Measurements from ENCODE around the gene BSCL2. TPM values are rescaled to one million over a fixed set of nuclear protein-coding genes. Genes with fewer than 3 reads are reported as not detected.
"Not testable (repeated sequence)": the region's sequence is repeated elsewhere in the genome, so short reads cannot be mapped to it uniquely, and the experiment has no call there.

The BSCL2 gene
- 10 to 100 TPM; 33.9 to 58.9 TPM for polyA plus RNA-seq

DNA sequence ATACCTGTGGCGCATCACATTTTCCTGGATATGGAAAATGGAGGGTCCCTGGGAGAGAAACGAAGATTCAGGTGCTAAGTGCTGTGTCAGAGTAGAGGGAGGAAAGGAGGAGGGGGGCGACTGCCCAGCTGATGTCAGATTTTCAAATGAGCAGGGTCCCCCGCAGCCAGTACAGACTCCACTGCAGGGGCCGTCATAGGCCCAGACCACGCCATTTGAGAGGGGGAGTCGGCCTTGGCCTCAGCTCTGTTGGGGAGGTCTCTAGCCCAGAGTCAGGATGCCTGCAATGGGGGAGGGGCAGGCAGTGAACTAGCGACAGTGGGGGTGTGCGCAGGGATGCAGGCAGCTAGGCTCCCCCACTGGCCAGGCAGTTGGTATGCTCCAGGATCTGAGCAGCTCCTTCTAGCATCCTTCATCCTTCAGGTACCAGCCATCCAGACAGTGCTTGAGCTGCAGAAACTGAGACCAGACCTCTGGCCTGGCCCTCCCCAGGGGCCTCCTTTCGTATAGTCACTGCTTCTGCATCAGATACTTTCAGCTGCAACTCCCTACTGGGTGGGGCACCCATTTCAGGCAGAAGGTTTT is at the start of gene BSCL2, which contains the start of gene GNG3:
TSS of gene BSCL2 (minus strand) at position 148 of the 585 bp plus-strand sequence. CDS start 229 bp downstream, outside the sequence.
TSS of gene GNG3 (plus strand) at position 400 of the 585 bp plus-strand sequence. CDS start 620 bp downstream, outside the sequence.
- H3K4me1 ChIP-seq (ENCODE audit: control insufficient read depth in 2 of 2, insufficient read depth in 2 of 2, low read length in 1 of 2): peaks cover 3 to 14% of the 10 kb centered on the region in 2 donors
- no peaks in the 10 kb centered on the region for H3K9me3 ChIP-seq (ENCODE audit: control insufficient read depth in 2 of 2, insufficient read depth in 1 of 2, low read depth in 1 of 2, low read length in 1 of 2)
- peak within 1 kb of the TSS; percentile 27 to 93 for H3K4me3 ChIP-seq (ENCODE audit: low read depth in 1 of 2, low read length in 2 of 2)
- H3K36me3 ChIP-seq (ENCODE audit: control insufficient read depth in 2 of 2, insufficient read depth in 2 of 2, low read length in 1 of 2): peaks cover 0 to 4% of the 10 kb centered on the region in 2 donors
- WGBS, 2 donors: 83% methylated on average over 10 of the region's 10 CpGs
- H3K27me3 ChIP-seq (ENCODE audit: control insufficient read depth in 1 of 2, insufficient read depth in 2 of 2, low read length in 2 of 2): no peaks in the 10 kb centered on the region
- peak within 1 kb of the TSS; percentile 97 to 98 for H3K27ac ChIP-seq (ENCODE audit: low read depth in 2 of 2, low read length in 1 of 2)

DNA sequence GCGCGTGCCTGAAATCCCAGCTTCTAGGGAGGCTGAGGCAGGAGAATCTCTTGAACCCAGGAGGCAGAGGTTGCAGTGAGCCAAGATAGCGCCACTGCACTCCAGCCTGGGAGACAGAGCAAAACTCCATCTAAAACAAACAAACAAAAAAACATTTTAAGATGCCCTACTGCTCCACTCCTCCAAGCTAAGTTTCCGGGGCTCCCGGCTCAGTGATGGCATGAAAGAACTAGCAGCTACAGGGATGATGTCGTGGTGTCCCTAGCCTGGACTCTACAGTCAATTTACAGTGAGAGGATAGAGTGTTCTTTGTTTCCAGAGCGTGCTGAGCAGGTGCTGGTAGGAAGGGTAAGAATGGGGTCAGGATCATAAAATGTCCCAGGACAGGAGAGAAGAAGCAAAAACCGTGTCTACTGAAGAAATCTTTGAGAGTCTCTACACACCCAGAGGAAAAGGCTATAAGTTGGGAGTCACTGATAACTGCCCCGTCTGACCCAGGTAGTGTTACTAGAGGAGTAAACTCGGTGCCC is 47.9 kb upstream of the BSCL2 start:
- Histone ChIP-seq H3K36me3 (ENCODE audit: control insufficient read depth in 2 of 2, insufficient read depth in 2 of 2, low read length in 1 of 2) (peaks cover 0 to 6% of the 10 kb centered on the region in 2 donors), H3K27ac (ENCODE audit: low read depth in 2 of 2, low read length in 1 of 2) (no peak overlapping the region), H3K4me1 (ENCODE audit: control insufficient read depth in 2 of 2, insufficient read depth in 2 of 2, low read length in 1 of 2) (peaks cover 7 to 10% of the 10 kb centered on the region in 2 donors), H3K4me3 (ENCODE audit: low read depth in 1 of 2, low read length in 2 of 2) (no peak overlapping the region), H3K27me3 (ENCODE audit: control insufficient read depth in 1 of 2, insufficient read depth in 2 of 2, low read length in 2 of 2) (no peaks in the 10 kb centered on the region), H3K9me3 (ENCODE audit: control insufficient read depth in 2 of 2, insufficient read depth in 1 of 2, low read depth in 1 of 2, low read length in 1 of 2) (no peaks in the 10 kb centered on the region)
- WGBS, 2 donors: 75 to 84% methylated on average over 10 of the region's 10 CpGs

DNA sequence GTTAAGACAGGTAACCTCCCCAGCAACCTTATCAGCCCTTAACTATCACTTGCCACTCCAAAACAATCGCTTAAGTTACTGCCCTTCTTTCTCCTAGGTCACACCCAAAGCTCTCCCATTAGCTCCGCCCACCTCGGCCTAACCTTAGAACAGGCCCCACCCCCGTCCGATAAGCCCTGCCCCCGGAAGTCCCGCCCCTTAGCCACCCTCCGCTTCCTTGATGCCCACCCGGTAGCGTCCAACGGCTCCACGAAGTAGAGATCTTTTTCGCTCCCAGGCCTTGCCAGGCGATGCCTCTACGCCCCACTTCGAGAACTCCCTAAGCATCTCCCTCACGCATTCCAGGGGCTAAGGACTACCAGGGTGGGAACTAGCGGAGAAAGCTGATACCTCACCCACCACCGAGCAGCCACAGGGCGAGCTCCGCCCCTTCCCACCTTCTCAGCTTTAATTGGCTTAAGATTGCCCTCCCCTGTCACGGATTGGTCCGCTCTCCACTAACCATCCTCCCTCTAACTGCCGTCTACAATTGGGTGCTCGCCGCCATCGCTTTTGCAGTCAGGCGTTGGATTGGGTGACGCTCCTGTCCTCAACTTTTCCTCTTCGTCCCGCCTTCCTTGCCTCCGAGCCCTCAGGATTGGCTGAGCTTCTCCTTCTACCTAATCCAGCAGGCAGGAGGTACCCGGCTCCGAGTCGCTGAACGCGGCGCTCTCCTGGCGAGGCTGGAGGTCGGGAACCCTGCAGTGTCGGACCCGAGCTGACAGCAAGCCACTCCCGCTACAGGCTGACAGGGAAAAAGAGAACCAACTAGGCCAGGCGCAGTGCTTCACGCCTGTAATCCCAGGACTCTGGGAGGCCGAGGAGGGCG is 46.7 kb upstream of the BSCL2 start, which contains the start of gene ZBTB3:
TSS of gene ZBTB3 (minus strand) at position 425 of the 868 bp plus-strand sequence. CDS start 496 bp downstream, outside the sequence.
- Histone ChIP-seq H3K4me1 (ENCODE audit: control insufficient read depth in 2 of 2, insufficient read depth in 2 of 2, low read length in 1 of 2) (peaks cover 7 to 10% of the 10 kb centered on the region in 2 donors), H3K9me3 (ENCODE audit: control insufficient read depth in 2 of 2, insufficient read depth in 1 of 2, low read depth in 1 of 2, low read length in 1 of 2) (no peaks in the 10 kb centered on the region), H3K36me3 (ENCODE audit: control insufficient read depth in 2 of 2, insufficient read depth in 2 of 2, low read length in 1 of 2) (peaks cover 0 to 6% of the 10 kb centered on the region in 2 donors), H3K4me3 (ENCODE audit: low read depth in 1 of 2, low read length in 2 of 2) (peak within 1 kb of the TSS; percentile 71 to 84), H3K27me3 (ENCODE audit: control insufficient read depth in 1 of 2, insufficient read depth in 2 of 2, low read length in 2 of 2) (no peaks in the 10 kb centered on the region), H3K27ac (ENCODE audit: low read depth in 2 of 2, low read length in 1 of 2) (peak within 1 kb of the TSS; percentile 88 to 100)
- WGBS, 2 donors: 0 to 1% methylated on average over 47 of the region's 47 CpGs

DNA sequence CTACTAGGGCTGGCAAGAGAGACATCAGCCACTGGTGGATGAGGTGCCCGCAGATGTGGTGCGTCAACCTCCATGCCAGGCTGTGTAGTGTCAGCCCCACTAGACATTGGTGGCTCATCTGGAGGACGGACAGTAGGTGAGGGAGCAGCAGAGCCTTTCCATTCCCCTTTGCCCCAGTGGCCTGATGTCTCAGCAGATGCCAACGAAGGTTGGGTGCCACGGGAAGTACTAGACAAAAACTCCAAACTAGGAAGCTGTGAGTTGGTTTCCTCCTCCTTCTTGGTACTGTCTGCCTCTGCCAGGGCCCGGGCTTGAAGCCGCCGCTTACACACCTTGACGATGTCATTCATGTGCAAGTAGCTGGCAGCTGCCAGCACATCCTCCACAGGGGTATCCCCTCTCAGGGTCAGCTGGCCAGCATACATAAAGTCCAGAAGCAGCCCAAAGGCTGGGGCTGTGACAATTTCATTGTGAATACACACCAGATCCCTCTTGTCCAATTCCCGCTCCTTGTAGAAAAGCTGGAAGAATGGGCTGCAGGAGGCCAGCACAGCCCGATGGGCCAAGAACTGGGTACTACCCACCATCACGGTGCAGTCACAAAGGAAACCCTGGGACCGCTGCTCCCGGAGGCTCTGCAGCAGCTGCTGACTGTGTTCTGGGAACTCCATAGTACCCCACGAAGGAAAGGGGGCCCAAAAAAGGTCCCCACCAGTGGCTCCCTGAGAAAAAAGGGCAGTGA is 45.9 kb upstream of the BSCL2 start:
- Histone ChIP-seq H3K9me3 (ENCODE audit: control insufficient read depth in 2 of 2, insufficient read depth in 1 of 2, low read depth in 1 of 2, low read length in 1 of 2) (no peaks in the 10 kb centered on the region), H3K27me3 (ENCODE audit: control insufficient read depth in 1 of 2, insufficient read depth in 2 of 2, low read length in 2 of 2) (no peaks in the 10 kb centered on the region), H3K36me3 (ENCODE audit: control insufficient read depth in 2 of 2, insufficient read depth in 2 of 2, low read length in 1 of 2) (peaks cover 0 to 6% of the 10 kb centered on the region in 2 donors), H3K27ac (ENCODE audit: low read depth in 2 of 2, low read length in 1 of 2) (peak overlapping the region; percentile 88 to 100), H3K4me1 (ENCODE audit: control insufficient read depth in 2 of 2, insufficient read depth in 2 of 2, low read length in 1 of 2) (peaks cover 7 to 10% of the 10 kb centered on the region in 2 donors), H3K4me3 (ENCODE audit: low read depth in 1 of 2, low read length in 2 of 2) (peak overlapping the region; percentile 41 to 84)
- WGBS, 2 donors: 74 to 80% methylated on average over 15 of the region's 15 CpGs

DNA sequence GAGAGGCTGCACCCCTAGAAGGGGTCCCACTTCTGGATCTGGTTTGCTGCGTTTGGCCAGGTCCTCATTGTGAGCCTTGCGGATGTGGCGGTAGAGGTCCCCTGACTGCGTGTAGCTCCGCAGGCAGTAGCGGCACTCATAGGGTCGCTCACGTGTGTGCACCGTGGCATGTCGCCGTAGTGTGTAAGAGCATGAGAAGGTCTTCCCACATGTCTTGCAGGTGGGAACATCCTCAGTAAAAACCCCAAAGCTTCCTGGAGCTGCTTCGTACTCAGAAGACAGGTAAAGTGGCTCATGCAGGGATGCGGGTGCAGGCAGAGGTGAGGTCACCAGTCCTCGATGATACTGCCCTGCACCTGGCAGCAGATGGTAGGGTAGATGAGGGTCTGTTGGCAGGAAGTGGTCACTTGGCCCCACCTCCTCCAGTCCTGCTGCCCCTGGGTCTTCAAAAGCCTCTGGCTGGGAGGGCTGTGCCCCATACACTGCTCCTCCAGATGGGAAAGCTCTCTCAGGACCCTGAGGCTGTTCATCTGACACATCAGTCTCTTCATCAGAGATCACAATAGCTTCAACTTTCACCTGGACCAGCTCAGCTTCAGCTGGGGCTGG is 45.1 kb upstream of the BSCL2 start:
- H3K9me3 ChIP-seq (ENCODE audit: control insufficient read depth in 2 of 2, insufficient read depth in 1 of 2, low read depth in 1 of 2, low read length in 1 of 2): no peaks in the 10 kb centered on the region
- H3K4me1 ChIP-seq (ENCODE audit: control insufficient read depth in 2 of 2, insufficient read depth in 2 of 2, low read length in 1 of 2): peaks cover 7 to 10% of the 10 kb centered on the region in 2 donors
- no peak overlapping the region for H3K27ac ChIP-seq (ENCODE audit: low read depth in 2 of 2, low read length in 1 of 2)
- WGBS, 2 donors: 94 to 97% methylated on average over 14 of the region's 14 CpGs
- H3K4me3 ChIP-seq (ENCODE audit: low read depth in 1 of 2, low read length in 2 of 2): no peak overlapping the region
- peaks cover 0 to 6% of the 10 kb centered on the region in 2 donors for H3K36me3 ChIP-seq (ENCODE audit: control insufficient read depth in 2 of 2, insufficient read depth in 2 of 2, low read length in 1 of 2)
- no peaks in the 10 kb centered on the region for H3K27me3 ChIP-seq (ENCODE audit: control insufficient read depth in 1 of 2, insufficient read depth in 2 of 2, low read length in 2 of 2)

DNA sequence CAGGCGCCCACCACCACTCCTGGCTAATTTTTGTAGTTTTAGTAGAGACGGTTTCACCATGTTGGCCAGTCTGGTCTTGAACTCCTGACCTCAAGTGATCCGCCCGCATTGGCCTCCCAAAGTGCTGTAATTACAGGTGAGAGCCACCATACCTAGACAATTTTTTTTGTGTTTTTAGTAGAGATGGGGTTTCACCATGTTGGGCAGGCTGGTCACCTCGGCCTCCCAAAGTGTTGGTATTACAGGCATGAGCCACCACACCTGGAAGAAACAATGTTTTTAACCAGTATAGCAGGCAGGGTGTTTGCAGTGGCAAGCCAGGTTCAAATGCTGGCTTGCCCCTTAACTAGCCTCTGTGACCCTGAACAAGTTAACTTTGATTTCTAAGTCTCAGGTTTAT is 42.7 kb upstream of the BSCL2 start:
- not testable (repeated sequence) for H3K27me3 ChIP-seq (ENCODE audit: control insufficient read depth in 1 of 2, insufficient read depth in 2 of 2, low read length in 2 of 2); H3K4me1 ChIP-seq (ENCODE audit: control insufficient read depth in 2 of 2, insufficient read depth in 2 of 2, low read length in 1 of 2); H3K36me3 ChIP-seq (ENCODE audit: control insufficient read depth in 2 of 2, insufficient read depth in 2 of 2, low read length in 1 of 2); H3K4me3 ChIP-seq (ENCODE audit: low read depth in 1 of 2, low read length in 2 of 2); H3K27ac ChIP-seq (ENCODE audit: low read depth in 2 of 2, low read length in 1 of 2); H3K9me3 ChIP-seq (ENCODE audit: control insufficient read depth in 2 of 2, insufficient read depth in 1 of 2, low read depth in 1 of 2, low read length in 1 of 2)
- WGBS, 2 donors: 92 to 96% methylated on average over 5 of the region's 5 CpGs

DNA sequence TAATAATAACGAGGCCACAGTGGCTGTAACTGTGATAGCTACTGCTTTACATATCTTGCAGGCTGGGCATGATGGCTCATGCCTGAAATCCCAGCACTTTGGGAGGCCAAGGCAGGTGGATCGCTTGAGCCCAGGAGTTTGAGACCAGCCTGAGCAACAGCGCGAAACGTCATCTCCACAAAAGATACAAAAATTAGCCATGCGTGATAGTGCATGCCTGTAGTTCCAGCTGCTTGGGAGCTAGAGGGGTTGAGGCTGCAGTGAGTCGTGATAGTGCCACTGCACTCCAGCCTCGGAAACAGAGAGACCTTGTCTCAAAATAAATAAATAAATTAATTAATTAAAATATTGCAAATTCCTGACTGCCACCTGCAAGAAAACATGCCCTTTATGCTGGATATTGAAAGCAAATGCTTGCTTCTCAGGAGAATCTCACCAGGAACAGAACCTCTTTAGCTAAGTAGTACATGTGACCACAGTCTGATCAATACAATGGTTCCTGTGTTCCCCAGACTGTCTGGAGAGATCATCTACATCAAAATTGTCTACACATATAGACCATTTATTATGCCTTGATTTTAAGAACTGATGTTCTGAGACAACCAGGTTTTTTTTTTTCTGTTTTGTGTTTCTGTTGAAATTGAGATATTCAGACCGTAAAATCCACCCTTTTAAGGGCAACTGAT is 40.4 kb upstream of the BSCL2 start:
- Histone ChIP-seq H3K4me3 (ENCODE audit: low read depth in 1 of 2, low read length in 2 of 2) (no peak overlapping the region), H3K4me1 (ENCODE audit: control insufficient read depth in 2 of 2, insufficient read depth in 2 of 2, low read length in 1 of 2) (peaks cover 0 to 3% of the 10 kb centered on the region in 2 donors), H3K27ac (ENCODE audit: low read depth in 2 of 2, low read length in 1 of 2) (no peak overlapping the region), H3K27me3 (ENCODE audit: control insufficient read depth in 1 of 2, insufficient read depth in 2 of 2, low read length in 2 of 2) (no peaks in the 10 kb centered on the region), H3K9me3 (ENCODE audit: control insufficient read depth in 2 of 2, insufficient read depth in 1 of 2, low read depth in 1 of 2, low read length in 1 of 2) (no peaks in the 10 kb centered on the region), H3K36me3 (ENCODE audit: control insufficient read depth in 2 of 2, insufficient read depth in 2 of 2, low read length in 1 of 2) (peaks cover 0 to 6% of the 10 kb centered on the region in 2 donors)
- WGBS, 2 donors: 59 to 60% methylated on average over 9 of the region's 9 CpGs

DNA sequence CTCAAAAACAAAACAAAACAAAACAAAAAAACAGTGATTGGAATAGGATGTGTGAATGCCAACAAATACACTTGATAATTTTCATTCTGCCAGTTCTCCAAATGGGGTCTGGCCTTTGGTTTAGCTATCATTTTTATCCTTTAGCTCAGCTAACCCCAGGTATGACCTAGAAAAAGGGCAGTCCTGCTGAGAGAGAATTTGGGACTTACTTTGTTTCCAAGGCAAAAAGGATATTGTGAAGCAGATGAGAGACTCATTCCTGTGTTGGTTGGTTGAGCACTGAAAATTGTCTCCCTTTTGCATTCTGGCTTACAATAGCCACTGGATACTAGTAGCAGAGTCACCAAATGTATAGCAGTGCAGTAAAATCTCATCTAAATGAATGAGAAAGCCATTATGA is 30.0 kb upstream of the BSCL2 start:
- H3K27ac ChIP-seq (ENCODE audit: low read depth in 2 of 2, low read length in 1 of 2): no peak overlapping the region
- H3K27me3 ChIP-seq (ENCODE audit: control insufficient read depth in 1 of 2, insufficient read depth in 2 of 2, low read length in 2 of 2): no peaks in the 10 kb centered on the region
- peaks cover 3 to 8% of the 10 kb centered on the region in 2 donors for H3K36me3 ChIP-seq (ENCODE audit: control insufficient read depth in 2 of 2, insufficient read depth in 2 of 2, low read length in 1 of 2)
- H3K9me3 ChIP-seq (ENCODE audit: control insufficient read depth in 2 of 2, insufficient read depth in 1 of 2, low read depth in 1 of 2, low read length in 1 of 2): no peaks in the 10 kb centered on the region
- H3K4me1 ChIP-seq (ENCODE audit: control insufficient read depth in 2 of 2, insufficient read depth in 2 of 2, low read length in 1 of 2): no peaks in the 10 kb centered on the region
- H3K4me3 ChIP-seq (ENCODE audit: low read depth in 1 of 2, low read length in 2 of 2): no peak overlapping the region

Data from esophagus (tissue), 2 donors.